K562 (cell line): ENCODE data around the gene HLTF.

Experiments used
- CHD2 ChIP-seq: IDR thresholded peaks from 2 replicates; pipeline ENCODE4 v1.6.1; 2011; ENCODE audit warnings: low read depth, low read length
- TF ChIP-seq, protein P1 (sequence below), 3 experiments: IDR thresholded peaks in 2 of 3; conservative IDR thresholded peaks in 1 of 3; 2 replicates each; pipeline ENCODE4 v1.5.1; 2011 to 2012; ENCODE audit warnings: low read length in 3 of 3, mild to moderate bottlenecking in 3 of 3, control low read depth in 2 of 3, improper control_type of control experiment in 1 of 3, inconsistent platforms in 1 of 3, low read depth in 1 of 3, mixed read lengths in 1 of 3, moderate library complexity in 1 of 3; ENCODE audit not compliant: insufficient read depth in 2 of 3

DNA sequence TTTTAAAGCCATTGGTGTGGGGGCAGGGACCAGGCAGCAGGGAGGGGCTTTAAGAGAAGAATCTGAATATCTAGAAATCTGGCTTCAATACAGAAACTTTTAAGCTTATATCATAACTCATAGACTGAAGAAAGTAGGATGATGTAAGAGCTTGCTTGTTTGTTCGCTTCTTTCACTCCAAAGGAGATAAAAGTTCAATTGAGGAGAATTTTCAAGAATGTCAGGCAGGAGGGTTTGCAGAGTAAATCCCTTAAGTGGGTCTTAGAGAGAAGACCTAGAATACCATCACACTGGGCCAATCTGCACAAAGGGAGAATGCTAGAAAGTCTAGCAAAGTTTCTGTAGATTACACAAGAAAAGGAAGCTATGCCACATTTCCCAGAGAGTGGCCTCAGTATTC, 4.1 kb upstream of the HLTF start:
- TF ChIP-seq, protein P1, sequence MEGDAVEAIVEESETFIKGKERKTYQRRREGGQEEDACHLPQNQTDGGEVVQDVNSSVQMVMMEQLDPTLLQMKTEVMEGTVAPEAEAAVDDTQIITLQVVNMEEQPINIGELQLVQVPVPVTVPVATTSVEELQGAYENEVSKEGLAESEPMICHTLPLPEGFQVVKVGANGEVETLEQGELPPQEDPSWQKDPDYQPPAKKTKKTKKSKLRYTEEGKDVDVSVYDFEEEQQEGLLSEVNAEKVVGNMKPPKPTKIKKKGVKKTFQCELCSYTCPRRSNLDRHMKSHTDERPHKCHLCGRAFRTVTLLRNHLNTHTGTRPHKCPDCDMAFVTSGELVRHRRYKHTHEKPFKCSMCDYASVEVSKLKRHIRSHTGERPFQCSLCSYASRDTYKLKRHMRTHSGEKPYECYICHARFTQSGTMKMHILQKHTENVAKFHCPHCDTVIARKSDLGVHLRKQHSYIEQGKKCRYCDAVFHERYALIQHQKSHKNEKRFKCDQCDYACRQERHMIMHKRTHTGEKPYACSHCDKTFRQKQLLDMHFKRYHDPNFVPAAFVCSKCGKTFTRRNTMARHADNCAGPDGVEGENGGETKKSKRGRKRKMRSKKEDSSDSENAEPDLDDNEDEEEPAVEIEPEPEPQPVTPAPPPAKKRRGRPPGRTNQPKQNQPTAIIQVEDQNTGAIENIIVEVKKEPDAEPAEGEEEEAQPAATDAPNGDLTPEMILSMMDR (IDR thresholded peaks at IDR 0.05 in 2 of 3, conservative IDR thresholded peaks at IDR 0.05 in 1 of 3; ENCODE audit: insufficient read depth in 2 of 3, low read depth in 1 of 3, low read length in 3 of 3): no peak
- TF ChIP-seq CHD2: no peak
